Measurements from ENCODE around the gene OR8A1. TPM values are rescaled to one million over a fixed set of nuclear protein-coding genes. Genes with fewer than 3 reads are reported as not detected.

The OR8A1 gene
- total RNA-seq, 1 experiment from 2014 or later, result not detected

DNA sequence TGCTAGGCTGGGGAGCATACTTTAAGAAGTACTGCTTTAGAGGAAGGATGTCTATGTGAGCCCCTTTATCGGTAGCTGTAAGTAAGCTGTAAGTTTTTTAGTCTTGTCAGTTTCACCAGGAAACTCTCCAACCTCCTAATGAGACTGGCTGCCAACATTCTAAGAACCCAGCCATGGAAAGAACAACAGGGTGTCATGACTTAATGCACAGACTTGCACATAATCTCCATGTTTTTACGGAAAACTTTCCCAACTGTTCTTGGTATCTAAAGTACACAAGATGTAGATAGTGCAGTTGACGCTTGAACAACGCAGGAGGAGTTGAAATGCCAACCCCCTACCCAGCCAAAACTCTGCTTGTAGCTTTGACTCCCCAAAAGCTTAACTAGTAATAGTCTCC is 9.0 kb downstream of the OR8A1 start:
- Histone ChIP-seq H3K36me3 (ENCODE audit: control insufficient read depth, insufficient read depth, low read length) (no peaks in the 10 kb centered on the region), H3K9me3 (no peaks in the 10 kb centered on the region), H3K27me3 (replicated peaks; ENCODE audit: control insufficient read depth, insufficient read depth, low read length) (peaks cover 2% of the 10 kb centered on the region; the same call in 1 of the 2 replicates), H3K4me1 (no peaks in the 10 kb centered on the region), H3K4me3 (ENCODE audit: low read depth, low read length) (no peak overlapping the region)
- intact Hi-C loops (cut with micrococcal nuclease; ENCODE audit: unreplicated experiment), result no loop called here
- CTCF ChIA-PET, result no interaction called here
- Mint-ChIP-seq H3K4me1 (ENCODE audit: low read depth, unreplicated experiment) (no peaks in the 10 kb centered on the region), H3K27ac (ENCODE audit: unreplicated experiment) (no peak overlapping the region), H3K36me3 (ENCODE audit: insufficient read depth, unreplicated experiment) (no peaks in the 10 kb centered on the region), H3K27me3 (ENCODE audit: insufficient read depth, unreplicated experiment) (peaks cover 10% of the 10 kb centered on the region), H3K4me3 (ENCODE audit: unreplicated experiment) (no peak overlapping the region), H3K9me3 (ENCODE audit: unreplicated experiment) (no peaks in the 10 kb centered on the region)
- no TSS peak for BruUV-seq (replicated peaks)
- no peak for DNase-seq
- TF ChIP-seq, protein P1, sequence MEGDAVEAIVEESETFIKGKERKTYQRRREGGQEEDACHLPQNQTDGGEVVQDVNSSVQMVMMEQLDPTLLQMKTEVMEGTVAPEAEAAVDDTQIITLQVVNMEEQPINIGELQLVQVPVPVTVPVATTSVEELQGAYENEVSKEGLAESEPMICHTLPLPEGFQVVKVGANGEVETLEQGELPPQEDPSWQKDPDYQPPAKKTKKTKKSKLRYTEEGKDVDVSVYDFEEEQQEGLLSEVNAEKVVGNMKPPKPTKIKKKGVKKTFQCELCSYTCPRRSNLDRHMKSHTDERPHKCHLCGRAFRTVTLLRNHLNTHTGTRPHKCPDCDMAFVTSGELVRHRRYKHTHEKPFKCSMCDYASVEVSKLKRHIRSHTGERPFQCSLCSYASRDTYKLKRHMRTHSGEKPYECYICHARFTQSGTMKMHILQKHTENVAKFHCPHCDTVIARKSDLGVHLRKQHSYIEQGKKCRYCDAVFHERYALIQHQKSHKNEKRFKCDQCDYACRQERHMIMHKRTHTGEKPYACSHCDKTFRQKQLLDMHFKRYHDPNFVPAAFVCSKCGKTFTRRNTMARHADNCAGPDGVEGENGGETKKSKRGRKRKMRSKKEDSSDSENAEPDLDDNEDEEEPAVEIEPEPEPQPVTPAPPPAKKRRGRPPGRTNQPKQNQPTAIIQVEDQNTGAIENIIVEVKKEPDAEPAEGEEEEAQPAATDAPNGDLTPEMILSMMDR (IDR thresholded peaks at IDR 0.05; ENCODE audit: insufficient read depth in 1 of 2, low read depth in 1 of 2, low read length in 1 of 2, severe bottlenecking in 1 of 2, unreplicated experiment in 1 of 2), result no peak
- POLR2A ChIA-PET, result no interaction called here

DNA sequence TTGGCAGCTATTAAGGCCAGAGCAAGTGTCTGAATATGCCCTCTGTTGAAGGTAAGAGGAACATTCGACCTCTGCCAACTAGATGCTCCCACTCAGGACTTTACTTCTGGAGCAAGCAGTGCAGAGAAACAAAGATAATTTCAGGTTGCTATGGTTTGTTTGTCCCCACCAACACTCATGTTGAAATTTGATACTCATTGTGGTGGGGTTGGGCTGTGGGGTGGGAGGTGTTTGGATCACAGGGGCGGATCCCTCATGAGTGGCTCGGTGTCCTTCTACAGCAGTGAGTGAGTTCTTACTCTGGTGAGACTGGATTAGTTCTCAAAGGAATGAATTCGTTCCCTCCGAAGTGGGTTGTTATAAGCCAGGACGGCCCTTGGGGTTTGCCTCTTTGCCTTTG is 12.0 kb downstream of the OR8A1 start:
- H3K4me1 ChIP-seq, result no peaks in the 10 kb centered on the region
- Mint-ChIP-seq H3K9me3 (ENCODE audit: unreplicated experiment) (no peaks in the 10 kb centered on the region), H3K4me1 (ENCODE audit: low read depth, unreplicated experiment) (no peaks in the 10 kb centered on the region), H3K27me3 (ENCODE audit: insufficient read depth, unreplicated experiment) (peaks cover 16% of the 10 kb centered on the region), H3K36me3 (ENCODE audit: insufficient read depth, unreplicated experiment) (no peaks in the 10 kb centered on the region), H3K27ac (ENCODE audit: unreplicated experiment) (no peak overlapping the region), H3K4me3 (ENCODE audit: unreplicated experiment) (no peak overlapping the region)
- DNase-seq, result no peak
- H3K4me3 ChIP-seq (ENCODE audit: low read depth, low read length), result no peak overlapping the region
- TF ChIP-seq, protein P1 (IDR thresholded peaks at IDR 0.05; ENCODE audit: insufficient read depth in 1 of 2, low read depth in 1 of 2, low read length in 1 of 2, severe bottlenecking in 1 of 2, unreplicated experiment in 1 of 2), result no peak
- POLR2A ChIA-PET, result no interaction called here
- CTCF ChIA-PET, result no interaction called here
- intact Hi-C loops (cut with micrococcal nuclease; ENCODE audit: unreplicated experiment), result no loop called here
- H3K9me3 ChIP-seq, result no peaks in the 10 kb centered on the region
- H3K36me3 ChIP-seq (ENCODE audit: control insufficient read depth, insufficient read depth, low read length), result no peaks in the 10 kb centered on the region
- no TSS peak for BruUV-seq (replicated peaks)
- peaks cover 2% of the 10 kb centered on the region for H3K27me3 ChIP-seq (replicated peaks; ENCODE audit: control insufficient read depth, insufficient read depth, low read length)

DNA sequence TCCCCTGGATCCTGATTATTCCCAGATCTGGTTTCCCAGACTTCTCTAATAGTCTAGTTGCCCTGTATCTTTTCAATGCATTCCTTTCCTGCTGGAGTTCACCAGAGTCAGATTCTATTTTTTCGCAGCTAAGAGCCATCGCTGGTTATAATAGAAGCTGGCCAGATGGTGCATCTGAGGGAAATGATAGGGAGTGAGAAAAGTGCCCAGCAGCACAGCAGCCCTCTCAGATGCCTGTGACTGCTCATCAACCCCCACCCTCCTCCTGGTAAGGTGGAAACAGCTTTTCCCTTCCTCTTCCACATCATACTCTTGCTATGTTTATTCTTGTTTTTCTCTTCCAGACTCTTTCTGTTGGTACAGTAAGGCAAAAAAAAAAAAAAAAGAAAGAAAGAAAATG is 12.8 kb downstream of the OR8A1 start:
- Mint-ChIP-seq H3K4me1 (ENCODE audit: low read depth, unreplicated experiment) (no peaks in the 10 kb centered on the region), H3K9me3 (ENCODE audit: unreplicated experiment) (no peaks in the 10 kb centered on the region), H3K27ac (ENCODE audit: unreplicated experiment) (no peak overlapping the region), H3K36me3 (ENCODE audit: insufficient read depth, unreplicated experiment) (no peaks in the 10 kb centered on the region), H3K4me3 (ENCODE audit: unreplicated experiment) (no peak overlapping the region), H3K27me3 (ENCODE audit: insufficient read depth, unreplicated experiment) (peaks cover 22% of the 10 kb centered on the region)
- no peaks in the 10 kb centered on the region for H3K4me1 ChIP-seq
- CTCF ChIA-PET, result interaction anchor here (0.7 kb wide), 1 partner anchor 284 kb away, joined by 3 read pairs; no protein-coding TSS in a partner anchor
- intact Hi-C loops (cut with micrococcal nuclease; ENCODE audit: unreplicated experiment), result no loop called here
- BruUV-seq (replicated peaks), result no TSS peak
- H3K27me3 ChIP-seq (replicated peaks; ENCODE audit: control insufficient read depth, insufficient read depth, low read length), result peaks cover 2% of the 10 kb centered on the region
- H3K4me3 ChIP-seq (ENCODE audit: low read depth, low read length), result no peak overlapping the region
- no peaks in the 10 kb centered on the region for H3K9me3 ChIP-seq
- no peaks in the 10 kb centered on the region for H3K36me3 ChIP-seq (ENCODE audit: control insufficient read depth, insufficient read depth, low read length)
- POLR2A ChIA-PET, result no interaction called here
- TF ChIP-seq, protein P1 (IDR thresholded peaks at IDR 0.05; ENCODE audit: insufficient read depth in 1 of 2, low read depth in 1 of 2, low read length in 1 of 2, severe bottlenecking in 1 of 2, unreplicated experiment in 1 of 2), result no peak
- DNase-seq, result no peak

Measured in Caco-2 (cell line).